Smooth muscle cell (in vitro differentiated cells): Measurements from ENCODE around the gene GSE1. TPM values are rescaled to one million over a fixed set of nuclear protein-coding genes. Genes with fewer than 3 reads are reported as not detected.

Source experiments
- DNase-seq: peaks from one replicate; lab custom pipeline; 2025; ENCODE audit not compliant: unreplicated experiment; lab: John Stamatoyannopoulos, UW
- H2AFZ ChIP-seq: fragments of 200-600 bp; sonication (generic); 2 replicates; pipeline ENCODE4 v1.6.0; 2016; ENCODE audit warnings: antibody characterized with exemption, low read depth, mild to moderate bottlenecking
- H3F3A ChIP-seq: fragments of 200-600 bp; sonication (generic); 2 replicates; pipeline ENCODE4 v1.6.0; 2017; ENCODE audit warnings: antibody characterized with exemption, low read depth
- H3K27ac ChIP-seq: fragments of 200-600 bp; sonication (generic); 2 replicates; pipeline ENCODE4 v1.5.1; 2016; ENCODE audit warnings: low read depth, mild to moderate bottlenecking
- H3K27me3 ChIP-seq: fragments of 200-600 bp; sonication (generic); 2 replicates; pipeline ENCODE4 v1.6.1; 2016; ENCODE audit warnings: low read depth, mild to moderate bottlenecking
- H3K36me3 ChIP-seq: fragments of 200-600 bp; sonication (generic); 2 replicates; pipeline ENCODE4 v1.5.1; 2016; ENCODE audit warnings: low read depth
- H3K4me1 ChIP-seq: fragments of 200-600 bp; sonication (generic); 2 replicates; pipeline ENCODE4 v1.5.1; 2016; ENCODE audit warnings: low read depth
- H3K4me2 ChIP-seq: fragments of 200-600 bp; sonication (generic); 2 replicates; pipeline ENCODE4 v1.6.0; 2016; ENCODE audit warnings: mild to moderate bottlenecking
- H3K4me3 ChIP-seq: fragments of 200-600 bp; sonication (generic); 2 replicates; pipeline ENCODE4 v1.5.1; 2016; ENCODE audit warnings: mild to moderate bottlenecking
- H3K79me2 ChIP-seq: fragments of 200-600 bp; sonication (generic); 2 replicates; pipeline ENCODE4 v1.6.0; 2016; ENCODE audit warnings: low read depth, mild to moderate bottlenecking
- H3K9ac ChIP-seq: fragments of 200-600 bp; sonication (generic); 2 replicates; pipeline ENCODE4 v1.6.0; 2016; ENCODE audit warnings: low read depth
- H3K9me3 ChIP-seq: fragments of 200-600 bp; sonication (generic); replicated peaks from 2 replicates; pipeline ENCODE4 v1.5.1; 2016; ENCODE audit warnings: low read depth
- H4K20me1 ChIP-seq: fragments of 200-600 bp; sonication (generic); 2 replicates; pipeline ENCODE4 v1.6.0; 2016; ENCODE audit warnings: low read depth
- WGBS: methylation state at CpG from one replicate; pipeline ENCODE4 v1.1.7; 2016; ENCODE audit warnings: low lambda C conversion rate; 5-methylcytosine and 5-hydroxymethylcytosine counted together
- polyA plus RNA-seq: library from polyadenylated mRNA; unstranded; fragments of >200 nt; fragmentation: Nextera tagmentation; extraction: Ambion mirVana; gene quantifications from 2 replicates; pipeline ENCODE4 v1.2.1, GENCODE V29; 2016
- total RNA-seq: library from RNA; depleted of rRNA; stranded (reverse); fragments of >200 nt; gene quantifications from 2 replicates; pipeline ENCODE4 v1.2.3, GENCODE V29; 2014
- TF ChIP-seq, protein P1 (sequence below): fragments of 200-600 bp; sonication (generic); IDR thresholded peaks from 2 replicates; pipeline ENCODE4 v1.5.1; 2017; ENCODE audit warnings: borderline replicate concordance, mild to moderate bottlenecking, antibody characterized with exemption; ENCODE audit not compliant: insufficient read depth, poor library complexity, severe bottlenecking

GSE1 gene
- total and polyA plus RNA-seq, 2 experiments from 2014 or later, result 13.6 to 27.7 TPM

DNA sequence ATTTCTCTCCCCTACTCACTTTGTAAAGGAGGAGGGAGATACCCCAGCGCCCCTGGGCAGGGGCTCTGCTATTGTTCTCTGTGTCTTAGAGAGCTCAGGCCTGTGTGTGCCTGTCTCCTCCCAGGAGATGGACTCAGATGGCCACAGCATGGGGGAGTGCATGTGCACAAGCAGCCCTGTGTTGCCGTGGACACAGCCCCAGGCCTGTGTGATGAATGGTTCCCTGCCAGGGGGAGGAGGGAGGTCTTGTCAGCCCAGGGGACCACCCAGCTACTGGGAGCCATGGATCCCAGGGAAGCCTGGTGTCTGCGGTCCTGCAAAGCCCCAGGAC lies 49.3 kb downstream of the GSE1 start:
- Histone ChIP-seq H3K79me2 (no peaks in the 10 kb centered on the region), H3F3A (no peaks in the 10 kb centered on the region), H3K4me1 (peaks cover 4% of the 10 kb centered on the region), H3K4me3 (no peak overlapping the region), H3K9ac (no peak overlapping the region), H3K9me3 (no peaks in the 10 kb centered on the region), H3K4me2 (no peak overlapping the region), H3K27ac (no peak overlapping the region), H3K36me3 (no peaks in the 10 kb centered on the region), H2AFZ (no peak overlapping the region), H4K20me1 (peaks cover 22% of the 10 kb centered on the region), H3K27me3 (no peaks in the 10 kb centered on the region)
- no peak for DNase-seq
- WGBS, result 97% methylated on average over 3 of the region's 3 CpGs
- TF ChIP-seq, protein P1, sequence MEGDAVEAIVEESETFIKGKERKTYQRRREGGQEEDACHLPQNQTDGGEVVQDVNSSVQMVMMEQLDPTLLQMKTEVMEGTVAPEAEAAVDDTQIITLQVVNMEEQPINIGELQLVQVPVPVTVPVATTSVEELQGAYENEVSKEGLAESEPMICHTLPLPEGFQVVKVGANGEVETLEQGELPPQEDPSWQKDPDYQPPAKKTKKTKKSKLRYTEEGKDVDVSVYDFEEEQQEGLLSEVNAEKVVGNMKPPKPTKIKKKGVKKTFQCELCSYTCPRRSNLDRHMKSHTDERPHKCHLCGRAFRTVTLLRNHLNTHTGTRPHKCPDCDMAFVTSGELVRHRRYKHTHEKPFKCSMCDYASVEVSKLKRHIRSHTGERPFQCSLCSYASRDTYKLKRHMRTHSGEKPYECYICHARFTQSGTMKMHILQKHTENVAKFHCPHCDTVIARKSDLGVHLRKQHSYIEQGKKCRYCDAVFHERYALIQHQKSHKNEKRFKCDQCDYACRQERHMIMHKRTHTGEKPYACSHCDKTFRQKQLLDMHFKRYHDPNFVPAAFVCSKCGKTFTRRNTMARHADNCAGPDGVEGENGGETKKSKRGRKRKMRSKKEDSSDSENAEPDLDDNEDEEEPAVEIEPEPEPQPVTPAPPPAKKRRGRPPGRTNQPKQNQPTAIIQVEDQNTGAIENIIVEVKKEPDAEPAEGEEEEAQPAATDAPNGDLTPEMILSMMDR, result no peak

- H3K36me3 ChIP-seq, result no peaks in the 10 kb centered on the region
- TF ChIP-seq, protein P1, result no peak
- no peaks in the 10 kb centered on the region for H3K27me3 ChIP-seq
- H2AFZ ChIP-seq, result no peak overlapping the region
- peaks cover 4% of the 10 kb centered on the region for H3K4me1 ChIP-seq
- no peak overlapping the region for H3K4me2 ChIP-seq
- DNase-seq, result no peak
- no peak overlapping the region for H3K9ac ChIP-seq
- peaks cover 22% of the 10 kb centered on the region for H4K20me1 ChIP-seq
- no peaks in the 10 kb centered on the region for H3K9me3 ChIP-seq
- H3F3A ChIP-seq, result no peaks in the 10 kb centered on the region
- H3K27ac ChIP-seq, result no peak overlapping the region
- no peaks in the 10 kb centered on the region for H3K79me2 ChIP-seq
- no peak overlapping the region for H3K4me3 ChIP-seq
- WGBS, result over 99% methylated on average over 38 of the region's 38 CpGs
Observed at GRCh38 chr16:85662976-85663830, 50.1 kb downstream of the GSE1 start.

DNA sequence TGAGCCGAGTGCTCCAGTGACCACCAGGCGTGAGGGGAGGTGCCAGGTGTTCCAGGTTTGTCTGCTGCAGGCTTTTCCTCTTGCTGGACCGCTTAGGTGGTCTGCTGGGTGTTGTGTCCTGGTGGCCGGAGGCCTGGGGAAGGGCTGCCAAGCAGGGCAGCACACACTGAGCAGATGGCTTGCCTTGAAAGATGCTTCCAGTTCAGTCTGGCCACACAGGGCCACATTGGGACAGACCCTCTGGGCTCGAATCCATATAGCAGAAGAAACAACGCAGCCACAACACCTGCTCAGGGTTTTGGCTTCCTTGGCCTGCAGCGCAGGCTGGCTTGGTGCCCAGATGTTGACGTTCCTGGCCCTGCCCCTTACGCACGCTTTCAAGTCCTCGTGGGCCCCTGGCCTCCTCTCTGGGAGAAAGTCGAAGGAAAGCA lies 50.8 kb downstream of the GSE1 start:
- DNase-seq, result no peak
- Histone ChIP-seq H3K36me3 (no peaks in the 10 kb centered on the region), H4K20me1 (peaks cover 25% of the 10 kb centered on the region), H3K9me3 (no peaks in the 10 kb centered on the region), H2AFZ (no peak overlapping the region), H3K4me1 (peaks cover 4% of the 10 kb centered on the region), H3K27me3 (no peaks in the 10 kb centered on the region), H3K79me2 (no peaks in the 10 kb centered on the region), H3K4me2 (no peak overlapping the region), H3K4me3 (no peak overlapping the region), H3K27ac (no peak overlapping the region), H3F3A (no peaks in the 10 kb centered on the region), H3K9ac (no peak overlapping the region)
- 98% methylated on average over 12 of the region's 12 CpGs for WGBS
- TF ChIP-seq, protein P1, result no peak
